Measurements from ENCODE around the gene SEC24D. TPM values are rescaled to one million over a fixed set of nuclear protein-coding genes. Genes with fewer than 3 reads are reported as not detected.
A peak's percentile ranks its signal among the peaks of the same experiment; 100 is the strongest.

The SEC24D gene
- total RNA-seq, 1 donor from 2014 or later: 90.6 TPM

- DNase-seq (ENCODE audit: low spot score): no peak
Measured at GRCh38 chr4:118845552-118846050, 9.7 kb upstream of the SEC24D start.

GRCh38 chr4:118843237-118843636 lies 7.3 kb upstream of the SEC24D start:
- no peak for DNase-seq (ENCODE audit: low spot score)

- DNase-seq (ENCODE audit: low spot score): no peak
Measured at GRCh38 chr4:118842055-118842454, 6.1 kb upstream of the SEC24D start.

- DNase-seq (ENCODE audit: low spot score): no peak
Measured at GRCh38 chr4:118839221-118839927, 3.4 kb upstream of the SEC24D start.

- no peak for DNase-seq (ENCODE audit: low spot score)
Measured at GRCh38 chr4:118837121-118837507, 1.2 kb upstream of the SEC24D start.

GRCh38 chr4:118836301-118837120 lies 585 bp upstream of the SEC24D start:
- peak; percentile 27 for DNase-seq (ENCODE audit: low spot score)

- peak; percentile 74 for DNase-seq (ENCODE audit: low spot score)
Measured at GRCh38 chr4:118834960-118835569, 861 bp downstream of the SEC24D start.

GRCh38 chr4:118834070-118834469 lies 1.9 kb downstream of the SEC24D start:
- DNase-seq (ENCODE audit: low spot score): no peak

- DNase-seq (ENCODE audit: low spot score): no peak
Measured at GRCh38 chr4:118833192-118833820, 2.6 kb downstream of the SEC24D start.

GRCh38 chr4:118829107-118829506 lies 6.8 kb downstream of the SEC24D start:
- no peak for DNase-seq (ENCODE audit: low spot score)

GRCh38 chr4:118826723-118827444 lies 9.0 kb downstream of the SEC24D start:
- DNase-seq (ENCODE audit: low spot score): no peak

- DNase-seq (ENCODE audit: low spot score): no peak
Measured at GRCh38 chr4:118825799-118826198, 10.1 kb downstream of the SEC24D start.

- no peak for DNase-seq (ENCODE audit: low spot score)
Measured at GRCh38 chr4:118824141-118824540, 11.8 kb downstream of the SEC24D start.

GRCh38 chr4:118823471-118823870 lies 12.5 kb downstream of the SEC24D start:
- DNase-seq (ENCODE audit: low spot score): peak; percentile 80

GRCh38 chr4:118821590-118822293 lies 14.2 kb downstream of the SEC24D start:
- peak; percentile 50 for DNase-seq (ENCODE audit: low spot score)

- DNase-seq (ENCODE audit: low spot score): no peak
Measured at GRCh38 chr4:118817178-118817930, 18.6 kb downstream of the SEC24D start.

GRCh38 chr4:118816538-118817177 lies 19.3 kb downstream of the SEC24D start:
- no peak for DNase-seq (ENCODE audit: low spot score)

- no peak for DNase-seq (ENCODE audit: low spot score)
Measured at GRCh38 chr4:118814891-118815290, 21.0 kb downstream of the SEC24D start.

GRCh38 chr4:118814058-118814457 lies 21.9 kb downstream of the SEC24D start:
- DNase-seq (ENCODE audit: low spot score): no peak
